NCI-H1092 (cell line): ENCODE measurements around the gene AFTPH.

ENCODE experiments used
- DNase-seq: peaks from one replicate; lab custom pipeline; 2025; lab: John Stamatoyannopoulos, UW

Gene AFTPH

DNA sequence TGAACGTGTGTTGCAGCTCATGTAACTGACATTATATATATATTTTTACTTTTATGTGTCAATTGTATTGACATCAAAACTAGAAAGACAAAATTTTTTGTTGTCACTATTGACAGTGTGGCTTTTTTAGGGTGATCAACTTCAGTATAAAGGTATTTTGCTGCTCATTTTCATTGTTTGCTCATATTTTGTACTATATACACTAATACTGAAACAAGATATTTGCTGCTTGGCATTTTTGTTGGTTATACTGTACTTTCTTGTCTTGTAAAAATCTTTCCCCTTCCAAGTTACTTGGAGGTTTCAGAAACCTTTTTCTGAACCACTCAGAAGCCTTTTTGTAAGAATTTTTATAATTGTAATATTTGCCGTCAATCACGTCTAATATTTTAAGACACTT, 16.5 kb downstream of the AFTPH start:
- DNase-seq = no peak

- DNase-seq = no peak
Measured at GRCh38 chr2:64541547-64541946, 17.4 kb downstream of the AFTPH start.

- DNase-seq = no peak
Measured at GRCh38 chr2:64542071-64543007, 18.2 kb downstream of the AFTPH start.

- no peak for DNase-seq
Measured at GRCh38 chr2:64543008-64543697, 19.0 kb downstream of the AFTPH start.

DNA sequence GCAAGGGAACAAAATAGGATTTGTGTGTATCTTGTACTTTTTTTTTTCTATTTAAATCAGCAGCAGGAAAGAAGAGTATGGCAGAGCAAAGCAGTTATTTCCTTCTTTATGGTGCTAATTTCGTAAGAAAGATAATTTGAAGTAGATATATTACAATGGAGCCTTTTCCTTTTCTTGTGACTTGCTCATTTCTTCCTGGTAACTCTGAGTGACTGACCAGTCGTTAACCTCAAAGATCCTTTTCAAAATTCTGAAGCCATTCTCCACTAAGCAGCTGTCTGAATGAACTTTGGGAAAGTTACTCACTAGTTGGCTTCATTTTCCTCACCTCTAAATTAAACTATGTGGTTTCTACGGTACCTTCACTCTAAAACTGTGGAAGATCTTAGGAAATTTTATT, 24.6 kb downstream of the AFTPH start:
- DNase-seq = no peak

DNA sequence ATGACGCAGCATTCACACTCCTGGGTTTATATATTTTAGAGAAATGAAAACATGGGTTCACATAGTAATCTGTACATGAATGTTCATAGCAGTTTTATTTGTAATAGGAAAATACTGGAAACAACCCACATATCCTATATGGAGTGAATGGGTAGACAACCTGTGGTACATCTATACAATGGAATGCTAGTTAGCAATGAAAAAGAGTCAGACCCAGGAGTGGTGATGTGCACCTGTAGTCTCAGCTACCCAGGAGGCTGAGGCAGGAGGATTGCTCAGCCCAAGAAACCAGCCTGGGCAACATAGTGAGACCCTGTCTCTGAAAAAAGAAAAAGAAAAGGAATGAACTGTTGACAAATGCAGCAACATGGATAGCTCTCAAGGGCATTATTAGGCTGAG, 25.9 kb downstream of the AFTPH start:
- DNase-seq = no peak

- DNase-seq = no peak
Measured at GRCh38 chr2:64551851-64552250, 27.7 kb downstream of the AFTPH start.

GRCh38 chr2:64554117-64554516, 30.0 kb downstream of the AFTPH start:
- DNase-seq = no peak

DNA sequence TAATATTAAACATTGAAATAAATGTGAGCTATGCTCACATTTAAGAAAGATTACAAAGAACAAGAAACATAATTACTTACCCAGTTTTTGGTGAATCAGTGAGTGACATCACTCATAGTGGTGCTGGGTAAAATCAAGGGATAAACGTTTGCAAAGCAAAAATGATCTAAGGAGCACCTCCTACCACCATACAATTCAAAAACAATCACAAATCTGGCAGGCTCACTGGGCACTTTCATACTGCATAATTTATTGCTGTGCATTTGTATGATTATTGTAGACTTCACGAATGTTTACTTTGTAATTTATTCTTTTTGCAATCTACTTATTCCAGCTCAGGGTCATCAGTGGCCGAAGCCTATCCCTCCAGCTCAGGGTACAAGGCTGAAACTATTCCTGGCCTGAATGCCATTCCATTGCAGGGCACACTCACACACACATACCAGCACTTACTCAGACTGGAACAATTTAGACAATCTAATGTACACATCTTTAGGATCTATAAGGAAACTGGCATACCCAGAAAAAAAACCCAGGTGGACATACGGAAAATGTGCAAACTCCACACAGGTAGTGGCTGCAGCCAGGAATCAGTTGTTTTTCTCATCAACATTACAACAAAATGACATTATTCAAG, 34.4 kb downstream of the AFTPH start:
- no peak for DNase-seq

GRCh38 chr2:64562148-64562784, 38.1 kb downstream of the AFTPH start:
- no peak for DNase-seq

GRCh38 chr2:64563436-64563938, 39.4 kb downstream of the AFTPH start:
- DNase-seq = no peak

DNA sequence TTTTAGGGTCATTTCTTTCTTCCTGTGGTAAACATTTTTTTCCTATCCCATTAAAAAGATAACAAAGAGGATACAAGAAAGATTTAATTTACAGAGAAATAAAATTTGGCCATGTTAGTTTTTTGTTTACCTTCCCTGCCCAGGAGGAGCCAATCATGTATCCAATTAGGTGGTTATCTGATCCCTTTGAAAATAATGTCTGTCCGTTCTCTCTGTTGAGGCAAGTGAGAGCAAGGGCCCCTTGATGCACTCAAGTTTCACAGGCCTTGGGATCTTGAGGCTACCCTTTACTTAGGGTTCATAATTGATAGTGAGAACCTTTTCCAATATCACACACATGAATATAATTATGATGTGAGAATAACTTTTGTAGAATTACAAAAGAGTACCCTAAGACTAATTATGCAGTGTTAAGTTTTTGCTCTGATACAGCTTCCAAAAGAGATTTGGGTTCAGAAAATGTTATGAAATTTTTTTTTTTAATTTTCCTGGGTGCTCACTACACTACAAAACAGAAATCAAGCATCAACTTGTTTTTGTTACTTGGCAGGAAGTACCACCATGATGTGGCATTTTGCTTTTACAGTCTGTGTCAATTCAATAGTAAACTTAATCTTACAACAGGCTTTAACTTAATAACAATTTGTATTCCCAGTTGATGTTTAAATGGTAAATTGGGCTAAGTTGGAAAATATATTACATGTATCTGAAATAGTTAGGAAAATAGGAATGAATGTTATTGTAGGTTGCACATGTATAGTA, 42.0 kb downstream of the AFTPH start:
- no peak for DNase-seq

DNA sequence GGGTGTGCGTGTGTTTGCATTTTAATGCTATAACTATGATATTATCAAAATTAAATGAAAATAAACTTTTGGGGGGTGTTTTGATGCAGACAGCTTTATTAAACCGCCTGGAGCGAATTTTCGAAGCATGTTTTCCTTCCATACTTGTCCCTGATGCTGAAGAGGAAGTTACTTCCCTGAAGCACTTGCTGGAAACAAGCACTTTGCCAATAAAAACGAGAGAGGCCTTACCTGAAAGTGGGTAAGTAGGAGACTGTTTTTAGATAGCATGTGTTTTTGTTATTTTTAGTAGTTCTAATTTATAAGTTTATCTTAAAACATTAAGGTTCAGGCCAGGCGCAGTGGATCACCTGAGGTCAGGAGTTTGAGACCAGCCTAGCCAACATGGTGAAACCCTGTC, 43.3 kb downstream of the AFTPH start:
- DNase-seq = no peak

GRCh38 chr2:64568836-64569235, 44.7 kb downstream of the AFTPH start:
- DNase-seq = no peak

DNA sequence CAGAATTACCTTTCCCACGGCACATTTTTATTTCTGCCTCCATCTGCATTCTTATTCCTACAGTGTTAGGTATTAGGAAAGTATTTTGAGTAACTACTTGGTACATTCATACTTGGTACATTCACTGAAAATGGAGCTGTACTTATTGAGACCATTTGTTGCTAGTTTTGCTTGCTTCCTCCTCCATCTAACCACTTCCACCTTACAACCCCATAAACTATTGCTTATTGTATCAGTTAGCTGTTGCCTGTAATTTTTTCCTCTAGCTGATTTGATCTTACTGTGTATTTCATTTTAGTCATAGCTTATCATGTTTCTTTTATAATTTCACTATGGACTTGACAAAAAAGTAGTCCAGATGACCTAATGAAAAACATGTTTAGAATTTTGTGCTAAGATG, 50.7 kb downstream of the AFTPH start:
- DNase-seq = no peak

GRCh38 chr2:64581018-64581417, 56.9 kb downstream of the AFTPH start:
- DNase-seq = no peak

- no peak for DNase-seq
Measured at GRCh38 chr2:64581777-64582539, 57.8 kb downstream of the AFTPH start.

- no peak for DNase-seq
Measured at GRCh38 chr2:64582774-64583340, 58.7 kb downstream of the AFTPH start.

GRCh38 chr2:64586054-64586453, 61.9 kb downstream of the AFTPH start:
- no peak for DNase-seq

GRCh38 chr2:64586883-64587481, 62.9 kb downstream of the AFTPH start:
- DNase-seq = no peak
